NCI-H2227 (cell line): ENCODE measurements around the gene CH25H.
A peak's percentile ranks its signal among the peaks of the same experiment; 100 is the strongest.

Experiments
- DNase-seq: peaks from one replicate; lab custom pipeline; 2025; ENCODE audit not compliant: unreplicated experiment; lab: John Stamatoyannopoulos, UW

Gene CH25H

DNA sequence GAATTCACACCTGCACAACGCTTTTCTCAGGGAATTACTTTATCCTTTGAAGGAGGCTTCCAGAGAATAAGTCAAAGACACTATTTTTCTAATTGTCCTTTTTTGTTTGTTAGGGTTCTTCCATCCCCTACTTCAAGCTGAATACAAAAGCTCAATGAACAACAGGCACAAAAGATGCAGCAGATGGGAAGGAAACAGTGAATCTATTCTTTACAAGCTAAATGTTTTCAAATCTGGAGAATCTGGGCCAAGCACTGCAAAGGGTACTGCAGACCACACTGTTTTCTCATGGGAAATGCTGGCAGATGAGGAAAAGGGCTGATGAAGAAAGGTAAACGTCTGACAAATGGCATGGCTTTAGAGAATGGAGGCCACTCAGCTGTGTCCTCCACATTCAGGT lies 25.9 kb upstream of the CH25H start:
- DNase-seq = no peak

DNA sequence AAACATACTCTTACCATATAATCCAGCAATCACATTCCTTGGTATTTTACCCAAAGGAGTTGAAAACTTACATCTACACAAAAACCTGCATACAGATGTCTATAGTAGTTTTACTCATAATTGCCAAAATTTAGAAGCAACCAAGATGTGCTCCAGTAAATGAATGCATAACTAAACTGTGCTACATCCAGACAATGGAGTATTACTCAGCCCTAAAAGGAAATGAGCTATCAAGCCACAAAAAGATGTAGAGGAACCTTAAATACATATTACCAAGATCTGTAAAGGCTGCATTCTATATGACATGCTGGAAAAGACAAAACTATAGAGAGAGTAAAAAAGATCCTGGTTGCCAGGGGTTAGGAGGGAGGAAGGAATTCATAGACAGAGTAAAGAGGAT lies 21.8 kb upstream of the CH25H start:
- no peak for DNase-seq

DNA sequence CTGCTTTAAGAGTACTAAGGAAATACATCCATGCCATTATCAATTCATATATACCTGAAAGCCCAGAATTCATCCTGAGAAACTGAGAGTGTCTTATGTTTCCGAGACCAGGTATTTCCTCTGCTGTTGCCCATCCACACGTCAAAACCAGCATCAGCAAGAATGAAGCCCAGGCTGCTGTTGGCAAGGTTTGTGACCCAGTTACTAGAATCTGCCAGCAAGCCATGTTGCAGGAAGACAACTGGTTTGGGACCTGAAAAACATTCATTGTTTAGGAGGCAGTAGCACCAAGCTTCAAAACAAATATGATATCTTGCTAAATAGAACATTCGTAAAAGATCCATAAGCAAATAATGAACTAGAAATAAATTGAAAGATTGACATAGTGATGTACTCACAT lies 21.0 kb upstream of the CH25H start:
- DNase-seq = no peak

DNA sequence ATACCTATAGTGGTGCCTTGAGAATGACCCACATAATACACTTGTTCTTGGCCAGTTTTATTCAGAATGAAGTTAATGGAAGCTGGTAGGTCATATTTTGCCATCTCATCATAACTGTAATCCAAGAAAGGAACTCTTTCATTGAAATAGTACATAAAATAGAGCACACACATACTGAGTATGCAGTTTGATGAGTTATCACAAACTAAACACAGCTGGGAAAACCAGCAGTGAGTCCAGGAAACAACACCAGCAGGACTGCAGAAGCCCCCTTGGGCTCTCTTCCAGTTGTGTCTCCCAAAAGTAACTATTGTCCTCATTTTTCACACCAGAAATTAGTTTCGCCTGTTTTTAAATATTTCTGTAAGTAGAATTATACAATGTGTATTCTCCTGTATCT lies 19.8 kb upstream of the CH25H start:
- no peak for DNase-seq

DNA sequence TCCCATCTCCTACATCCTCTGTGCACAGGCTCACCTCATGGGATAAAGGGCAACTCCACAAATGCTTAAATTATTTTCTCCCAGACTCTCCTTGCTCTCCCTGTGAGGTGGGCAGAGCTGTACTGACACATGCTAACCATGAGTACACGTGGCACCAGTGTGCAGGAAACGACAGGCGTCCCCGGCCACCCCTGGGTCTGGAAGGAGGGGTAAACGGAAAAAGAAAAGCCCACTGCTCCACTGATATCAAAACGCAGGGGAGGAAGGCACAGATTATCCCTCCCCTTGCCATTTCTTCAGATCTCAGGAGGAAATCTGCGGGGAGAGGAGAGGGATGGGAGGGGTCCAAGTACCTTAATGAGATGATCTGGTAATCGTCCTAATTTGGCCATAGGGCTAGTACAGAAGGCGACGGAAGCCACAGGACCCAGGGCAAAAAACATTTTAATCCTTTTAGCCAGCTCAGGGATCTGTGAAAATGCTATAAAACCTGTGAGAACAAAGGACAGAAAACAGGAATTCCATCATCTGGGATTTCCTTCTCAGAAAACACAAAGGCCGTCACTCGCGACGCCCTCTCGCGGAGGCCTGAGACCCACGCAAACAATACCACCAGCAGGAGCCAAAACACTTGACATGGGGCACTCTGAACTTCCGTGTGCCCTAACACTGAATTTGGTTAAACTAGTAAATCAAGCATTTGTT lies 17.8 kb upstream of the CH25H start:
- DNase-seq = peak; percentile 25

DNA sequence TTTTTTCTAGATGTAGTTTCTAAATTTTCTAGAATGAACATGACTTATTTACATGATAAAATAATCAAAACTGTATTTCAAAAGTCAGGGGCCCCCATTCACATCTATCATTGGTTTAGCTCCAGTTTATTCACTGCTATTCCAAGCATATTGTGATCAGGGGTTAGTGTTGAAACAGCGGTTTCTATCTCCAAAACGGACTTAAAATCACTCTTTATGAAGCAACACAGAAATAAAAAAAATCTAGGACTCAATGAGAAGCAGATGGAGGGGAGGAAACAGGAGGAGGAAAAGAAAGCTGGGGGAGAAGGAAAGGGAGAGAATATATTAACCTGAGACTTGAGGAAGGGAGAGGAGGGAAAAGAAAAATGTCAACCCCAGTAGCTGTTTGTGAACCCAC lies 14.8 kb upstream of the CH25H start:
- no peak for DNase-seq

DNA sequence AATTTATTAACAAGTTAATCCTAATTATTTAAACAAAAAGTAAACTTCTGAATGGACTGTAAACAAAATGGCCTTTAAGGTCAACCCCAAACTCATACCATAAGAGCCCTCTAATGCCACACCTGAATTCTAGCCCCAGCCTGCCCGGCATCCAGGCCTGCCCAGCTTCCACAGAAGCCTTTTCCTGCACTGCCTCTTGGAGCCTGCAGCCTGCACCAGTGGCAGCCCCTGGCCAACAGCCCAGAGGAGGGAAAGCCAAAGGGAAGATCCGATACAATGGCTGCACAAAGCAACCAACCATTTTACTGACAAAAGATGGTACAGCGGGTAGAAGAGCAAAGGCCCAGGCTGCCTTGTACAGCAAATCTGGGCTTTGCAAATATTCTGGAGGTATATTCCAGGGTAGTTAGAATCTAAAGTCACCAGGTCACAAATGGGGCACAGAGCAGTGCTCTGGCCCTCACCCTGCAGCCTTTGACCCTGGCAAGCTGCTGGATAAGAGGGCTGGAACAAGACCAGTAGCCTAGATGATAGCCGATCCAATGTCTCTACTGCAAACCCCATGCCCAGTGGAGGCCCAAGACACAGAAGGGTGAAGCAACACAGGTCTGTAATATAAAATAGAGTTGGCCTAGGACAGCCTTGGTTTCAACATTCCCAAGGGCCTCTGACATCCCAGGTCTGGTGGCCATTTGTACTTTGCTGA lies 12.5 kb upstream of the CH25H start:
- no peak for DNase-seq

DNA sequence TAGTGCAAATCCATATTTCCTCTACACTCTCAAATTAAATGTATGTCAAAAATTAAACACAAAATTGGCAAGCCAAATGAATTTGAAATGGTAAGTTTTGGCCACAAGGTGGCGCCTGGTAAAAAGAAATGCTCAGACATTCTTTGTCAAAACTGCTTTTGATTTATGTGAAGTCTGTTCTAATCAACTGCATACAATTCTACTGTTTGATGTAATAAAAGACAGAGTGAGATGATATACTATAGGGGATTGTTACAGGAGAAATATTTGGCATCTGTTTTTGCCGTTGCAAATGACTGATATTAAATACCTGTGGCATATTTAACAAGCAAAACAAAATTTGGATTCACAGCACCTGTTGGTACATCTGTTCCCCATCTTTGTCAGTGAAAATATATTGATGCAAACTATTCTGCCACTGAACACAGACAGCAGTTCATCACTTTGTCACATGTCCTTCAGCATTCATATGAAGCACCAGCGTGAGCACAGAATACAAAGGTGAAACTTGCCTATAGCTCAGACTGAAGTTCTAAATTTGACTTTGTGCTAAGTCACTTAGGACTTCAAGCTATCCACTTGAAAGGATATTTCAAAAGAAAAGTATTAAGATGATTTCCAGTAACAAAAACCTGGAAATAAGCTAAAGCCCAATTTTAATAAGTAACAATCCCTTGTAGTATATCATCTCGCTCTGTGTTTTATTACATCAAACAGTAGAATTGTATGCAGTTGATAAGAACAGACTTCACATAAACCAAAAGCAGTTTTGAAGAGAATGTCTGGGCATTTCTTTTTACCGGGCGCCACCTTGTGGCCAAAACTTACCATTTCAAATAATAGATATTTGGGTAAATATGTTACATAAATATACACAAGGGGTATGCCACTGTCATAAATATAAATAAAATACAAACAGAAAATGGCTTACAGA lies 10.2 kb upstream of the CH25H start:
- DNase-seq = peak; percentile 49

DNA sequence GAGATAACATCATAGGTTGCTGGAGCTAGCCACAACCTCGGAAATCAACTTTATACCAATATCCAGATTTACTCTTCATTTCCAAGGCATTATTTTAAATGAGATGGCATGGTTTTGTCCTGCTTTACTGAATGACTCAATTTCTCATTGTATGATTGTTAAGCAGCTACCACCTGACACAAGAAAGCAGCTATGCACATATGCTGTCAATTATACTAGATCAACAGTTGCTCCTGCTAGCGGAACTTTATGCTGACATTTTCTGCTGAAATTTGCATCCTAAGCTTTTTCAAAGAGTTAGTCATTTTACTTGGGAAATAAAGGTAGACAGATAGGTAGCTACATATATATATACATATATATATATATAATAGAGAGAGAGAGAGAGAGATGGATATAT lies 8.9 kb upstream of the CH25H start:
- DNase-seq = no peak

DNA sequence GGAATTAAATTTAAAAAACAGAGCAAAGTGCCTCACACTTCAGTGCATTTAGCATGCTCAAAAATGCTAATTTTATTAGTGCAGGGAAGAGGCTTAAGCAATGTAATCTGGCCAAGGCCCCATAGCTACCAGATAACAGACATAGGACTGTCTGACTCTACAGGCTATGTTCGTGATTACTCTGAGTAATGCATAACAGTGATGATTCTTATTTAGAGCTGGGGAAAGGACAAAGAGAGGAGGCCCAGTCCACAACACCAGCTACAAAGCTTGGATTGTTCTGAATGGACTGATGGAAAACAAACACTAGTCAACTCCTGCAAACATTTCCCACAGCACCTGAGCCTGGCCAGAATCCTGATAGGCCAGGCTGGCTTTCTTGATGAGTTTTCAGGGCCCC lies 8.4 kb upstream of the CH25H start:
- DNase-seq = no peak

DNA sequence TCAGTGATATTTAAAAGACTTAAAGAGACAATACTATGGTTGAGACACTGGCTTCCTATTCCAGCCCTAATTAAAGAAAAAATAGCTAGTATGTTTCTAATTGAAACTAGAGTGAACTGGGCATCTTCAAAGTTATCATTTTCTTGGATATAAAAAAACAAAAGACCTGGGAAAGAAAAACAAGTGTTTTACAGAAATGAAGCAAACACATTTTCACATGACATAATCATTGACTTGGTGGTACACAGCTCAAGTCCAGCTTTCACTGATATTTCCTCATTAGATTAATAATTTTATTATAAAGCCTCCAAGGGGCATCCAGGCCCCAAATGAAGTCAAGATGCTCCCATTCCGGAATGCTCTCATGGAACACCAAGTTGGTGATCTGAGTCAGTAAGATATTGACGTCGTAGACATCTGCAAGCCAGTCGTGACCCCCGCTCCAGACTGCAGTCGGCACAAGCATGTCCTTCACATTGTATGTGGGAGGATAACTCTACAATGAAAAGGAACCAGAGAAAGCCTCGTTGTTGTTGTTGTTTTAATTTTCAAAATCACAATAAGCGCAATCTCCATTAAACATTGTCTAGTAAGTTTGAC lies 7.5 kb upstream of the CH25H start:
- no peak for DNase-seq

DNA sequence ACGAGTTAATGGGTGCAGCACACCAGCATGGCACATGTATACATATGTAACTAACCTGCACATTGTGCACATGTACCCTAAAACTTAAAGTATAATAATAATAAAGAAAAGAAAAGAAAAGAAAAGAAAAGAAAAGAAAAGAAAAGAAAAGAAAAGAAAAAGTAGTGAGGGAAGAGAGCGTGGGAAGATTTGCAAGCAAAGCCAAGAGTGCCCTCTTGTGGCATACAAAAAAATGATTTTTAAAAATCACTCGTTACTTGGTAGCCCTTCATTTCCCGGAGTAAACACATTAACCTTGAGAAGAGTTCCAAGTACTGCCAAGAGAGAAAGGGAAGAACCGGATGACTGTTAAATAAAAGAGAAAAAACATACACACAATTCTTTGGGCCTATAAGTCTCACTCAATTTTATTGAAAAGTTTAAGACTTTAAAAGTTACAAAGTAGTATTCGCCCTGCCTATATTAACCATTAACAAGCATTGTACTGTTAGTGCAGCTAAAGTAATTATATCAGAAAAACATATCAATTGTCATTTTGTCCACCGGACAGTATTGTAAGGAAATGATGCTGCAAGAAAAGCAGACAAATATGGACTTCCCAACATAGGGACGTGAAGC lies 6.2 kb upstream of the CH25H start:
- peak; percentile 8 for DNase-seq

DNA sequence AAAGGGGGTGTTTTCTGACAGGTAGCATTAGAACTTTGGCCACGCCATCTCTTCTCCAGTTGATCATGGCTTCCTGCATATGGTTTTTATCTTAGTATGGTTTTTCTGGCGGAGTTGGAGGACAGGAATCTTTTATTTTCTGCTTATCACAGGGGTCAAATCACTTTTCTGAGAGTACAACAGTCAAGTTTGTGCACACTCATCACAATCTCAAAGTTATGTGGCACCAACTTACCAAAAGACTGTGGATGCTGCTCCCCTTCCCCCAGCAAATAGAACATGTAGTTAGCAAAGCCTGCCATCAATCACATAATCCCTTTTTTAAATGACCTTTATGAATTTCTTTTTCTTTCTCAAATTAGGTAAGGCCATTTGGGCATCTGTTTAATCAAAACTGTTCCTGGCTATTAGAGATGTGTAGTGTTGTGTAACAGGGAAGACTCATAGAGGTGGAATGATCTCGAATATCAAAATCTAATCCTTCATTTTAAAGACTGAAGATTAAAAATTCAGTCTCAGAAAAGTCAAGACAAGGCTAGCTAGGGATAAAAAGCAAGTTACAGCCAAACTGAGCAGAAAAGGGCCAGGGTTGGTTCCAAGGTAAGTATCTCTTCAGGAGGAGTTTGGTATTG lies 3.8 kb upstream of the CH25H start:
- DNase-seq = no peak

DNA sequence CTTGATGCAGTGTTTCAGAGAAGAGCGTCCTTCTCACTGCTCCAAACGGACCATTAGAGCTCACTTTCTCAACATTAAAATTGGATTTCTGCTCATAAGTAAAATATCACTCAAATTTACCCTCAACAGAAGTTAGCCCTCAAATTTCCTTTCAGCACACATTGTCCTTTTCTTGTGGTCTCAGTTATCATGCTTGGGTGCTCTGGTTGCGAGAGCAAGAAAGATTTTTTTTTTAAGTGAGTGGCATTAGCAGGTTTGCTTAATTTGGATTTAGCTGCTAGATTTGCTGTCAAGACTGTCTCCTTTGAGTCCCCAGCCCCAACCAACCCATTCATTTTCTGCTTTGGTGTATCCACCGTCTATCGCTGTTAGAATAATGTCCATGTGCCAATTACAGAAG lies 2.6 kb upstream of the CH25H start:
- no peak for DNase-seq

DNA sequence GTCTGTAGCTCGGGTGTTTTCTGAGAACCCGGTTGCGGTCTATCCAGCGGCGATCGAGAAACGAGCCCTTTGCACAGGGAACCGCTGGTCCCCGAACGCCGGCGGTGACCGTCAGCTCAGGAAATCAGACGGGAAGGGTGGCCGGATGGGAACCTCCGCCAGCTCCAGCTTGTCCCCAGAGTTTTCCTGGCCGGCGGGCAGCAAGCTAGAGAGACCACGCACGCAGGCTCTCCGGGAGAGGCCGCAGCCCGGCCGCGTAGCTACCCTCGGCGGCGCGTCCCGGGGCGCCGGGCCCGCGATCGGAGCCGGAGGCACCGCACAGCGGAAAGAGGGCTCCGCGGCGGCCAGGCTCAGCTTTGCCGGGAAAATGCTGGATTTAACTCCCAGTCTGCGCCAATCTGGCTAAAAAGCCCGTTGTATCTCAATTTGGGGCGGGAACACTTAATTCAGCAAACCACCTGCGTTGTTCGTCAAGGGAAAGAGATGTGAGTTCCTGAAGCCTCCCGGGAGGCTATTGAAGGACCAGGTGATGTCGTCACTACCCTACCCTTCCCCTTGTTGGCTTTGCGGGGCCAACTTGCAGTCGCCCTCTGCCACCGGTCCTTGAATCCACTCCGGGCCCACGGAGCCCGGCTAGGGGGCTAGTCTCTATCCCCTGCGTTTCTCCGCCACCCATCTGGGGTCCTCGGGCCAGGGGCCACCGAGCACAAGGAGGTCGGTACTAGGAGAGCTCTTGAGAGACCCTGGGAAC lies 859 bp upstream of the CH25H start:
- peak; percentile 23 for DNase-seq

DNA sequence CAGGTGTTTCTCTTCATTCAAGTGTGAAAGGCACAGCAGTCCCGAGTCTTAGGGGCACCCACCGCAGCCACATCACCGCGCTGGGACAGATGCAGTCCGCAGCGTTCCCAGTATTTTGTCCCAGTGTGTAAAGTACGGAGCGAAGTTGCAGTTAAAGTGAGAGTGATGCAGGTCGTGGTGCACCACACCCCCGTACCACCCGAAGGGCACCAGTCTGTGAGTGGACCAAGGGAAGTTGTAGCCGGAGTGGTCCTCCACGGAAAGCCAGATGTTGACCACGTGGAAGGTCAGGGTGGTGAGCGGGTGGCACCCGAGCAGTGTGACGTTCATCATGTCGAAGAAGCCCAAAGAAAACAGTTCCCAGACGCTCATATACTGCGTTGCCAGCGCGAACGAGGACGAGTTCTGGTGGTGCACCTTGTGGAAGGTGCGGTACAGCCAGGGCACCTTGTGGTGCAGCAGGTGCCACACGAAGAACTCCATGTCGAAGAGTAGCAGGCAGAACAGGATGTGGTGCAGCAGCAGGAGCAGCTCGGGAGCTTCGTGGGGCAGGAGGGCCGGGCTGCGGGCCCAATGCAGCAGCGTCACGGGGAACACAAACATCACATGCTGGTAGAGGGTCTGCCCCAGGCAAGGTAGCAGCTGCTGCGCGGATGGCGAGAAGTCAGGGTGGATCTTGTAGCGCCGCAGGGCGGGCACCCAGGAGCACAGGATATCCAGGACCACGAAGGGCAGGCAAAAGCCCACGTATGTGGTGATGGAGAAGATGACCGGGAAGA lies 526 bp downstream of the CH25H start:
- DNase-seq = no peak

DNA sequence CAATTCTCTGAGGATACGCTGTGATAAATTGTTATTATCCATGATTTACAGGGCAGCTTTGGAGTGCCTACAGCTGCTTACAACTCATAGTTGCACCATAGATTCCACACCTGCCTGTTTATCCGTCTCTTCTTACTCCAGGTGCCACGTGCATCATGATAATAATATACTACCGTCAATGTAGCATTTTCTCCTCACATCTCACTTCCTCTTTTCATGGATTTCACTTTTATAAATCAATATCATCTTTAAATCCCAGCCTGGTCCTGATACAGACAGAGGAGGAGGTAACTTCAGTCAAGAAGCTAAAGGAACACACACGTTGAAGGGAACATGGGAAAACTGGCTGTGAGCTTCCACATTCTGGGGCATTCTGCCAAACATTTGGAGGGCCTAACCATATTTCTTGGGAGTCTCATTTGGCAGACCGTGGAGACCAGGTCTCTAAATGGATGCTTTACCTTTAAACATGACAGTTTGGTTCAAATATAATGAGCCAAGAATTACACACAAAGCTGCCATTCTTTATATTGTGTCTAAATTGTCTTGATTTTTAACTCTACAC lies 2.4 kb downstream of the CH25H start:
- DNase-seq = no peak

DNA sequence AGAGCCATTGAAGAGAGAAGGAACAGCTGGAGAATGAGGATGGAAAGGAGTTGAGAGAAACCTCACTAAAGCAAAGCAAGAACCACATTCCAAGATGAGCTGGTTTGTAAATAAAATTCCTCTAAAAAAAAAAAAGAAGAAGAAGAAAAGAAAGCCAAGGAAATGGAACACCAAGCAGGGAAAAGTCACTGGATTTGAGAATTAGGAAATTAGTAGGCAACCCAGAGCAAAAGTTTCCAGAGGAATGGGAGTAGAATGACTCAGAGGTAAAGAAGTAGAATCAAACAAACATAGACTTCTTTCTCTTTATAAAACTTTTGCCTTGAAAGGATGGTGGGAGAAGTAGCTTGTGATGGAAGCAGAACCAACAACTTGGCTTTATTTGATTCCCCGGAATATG lies 3.9 kb downstream of the CH25H start:
- no peak for DNase-seq

DNA sequence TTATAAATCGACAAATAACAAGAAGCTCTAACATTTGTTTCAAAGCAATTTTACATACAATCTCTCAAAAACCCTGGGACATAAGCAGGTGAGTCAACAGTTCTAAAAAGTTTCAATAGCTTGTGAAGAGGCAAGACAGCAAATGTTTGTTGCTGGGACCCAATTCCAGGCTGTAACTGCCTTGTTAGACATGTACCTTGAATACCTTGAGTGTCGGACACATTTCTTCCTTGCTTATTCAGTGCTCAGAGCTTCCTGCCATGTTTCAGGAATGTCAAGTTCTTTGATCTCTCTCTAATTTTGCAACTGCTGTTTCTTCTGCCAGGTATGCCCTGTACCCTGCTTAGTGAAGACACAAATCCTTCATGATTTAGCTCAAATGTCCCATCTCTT lies 5.1 kb downstream of the CH25H start:
- no peak for DNase-seq
